ENCODE measurements around the gene HIGD2A.

HIGD2A gene

GRCh38 chr5:176415240-176415951, 26.8 kb downstream of the HIGD2A start:
- Histone ChIP-seq H3K4me3 (ENCODE audit: low read depth, low read length) (peak overlapping the region; percentile 85), H3K36me3 (no peaks in the 10 kb centered on the region), H3K4me1 (no peaks in the 10 kb centered on the region), H3K9me3 (no peaks in the 10 kb centered on the region), H3K27me3 (no peaks in the 10 kb centered on the region; the same call in 1 of the 2 replicates)
- TF ChIP-seq, protein P1, sequence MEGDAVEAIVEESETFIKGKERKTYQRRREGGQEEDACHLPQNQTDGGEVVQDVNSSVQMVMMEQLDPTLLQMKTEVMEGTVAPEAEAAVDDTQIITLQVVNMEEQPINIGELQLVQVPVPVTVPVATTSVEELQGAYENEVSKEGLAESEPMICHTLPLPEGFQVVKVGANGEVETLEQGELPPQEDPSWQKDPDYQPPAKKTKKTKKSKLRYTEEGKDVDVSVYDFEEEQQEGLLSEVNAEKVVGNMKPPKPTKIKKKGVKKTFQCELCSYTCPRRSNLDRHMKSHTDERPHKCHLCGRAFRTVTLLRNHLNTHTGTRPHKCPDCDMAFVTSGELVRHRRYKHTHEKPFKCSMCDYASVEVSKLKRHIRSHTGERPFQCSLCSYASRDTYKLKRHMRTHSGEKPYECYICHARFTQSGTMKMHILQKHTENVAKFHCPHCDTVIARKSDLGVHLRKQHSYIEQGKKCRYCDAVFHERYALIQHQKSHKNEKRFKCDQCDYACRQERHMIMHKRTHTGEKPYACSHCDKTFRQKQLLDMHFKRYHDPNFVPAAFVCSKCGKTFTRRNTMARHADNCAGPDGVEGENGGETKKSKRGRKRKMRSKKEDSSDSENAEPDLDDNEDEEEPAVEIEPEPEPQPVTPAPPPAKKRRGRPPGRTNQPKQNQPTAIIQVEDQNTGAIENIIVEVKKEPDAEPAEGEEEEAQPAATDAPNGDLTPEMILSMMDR (IDR thresholded peaks at IDR 0.05; ENCODE audit: low read depth, low read length), result no peak
- DNase-seq, result no peak

DNA sequence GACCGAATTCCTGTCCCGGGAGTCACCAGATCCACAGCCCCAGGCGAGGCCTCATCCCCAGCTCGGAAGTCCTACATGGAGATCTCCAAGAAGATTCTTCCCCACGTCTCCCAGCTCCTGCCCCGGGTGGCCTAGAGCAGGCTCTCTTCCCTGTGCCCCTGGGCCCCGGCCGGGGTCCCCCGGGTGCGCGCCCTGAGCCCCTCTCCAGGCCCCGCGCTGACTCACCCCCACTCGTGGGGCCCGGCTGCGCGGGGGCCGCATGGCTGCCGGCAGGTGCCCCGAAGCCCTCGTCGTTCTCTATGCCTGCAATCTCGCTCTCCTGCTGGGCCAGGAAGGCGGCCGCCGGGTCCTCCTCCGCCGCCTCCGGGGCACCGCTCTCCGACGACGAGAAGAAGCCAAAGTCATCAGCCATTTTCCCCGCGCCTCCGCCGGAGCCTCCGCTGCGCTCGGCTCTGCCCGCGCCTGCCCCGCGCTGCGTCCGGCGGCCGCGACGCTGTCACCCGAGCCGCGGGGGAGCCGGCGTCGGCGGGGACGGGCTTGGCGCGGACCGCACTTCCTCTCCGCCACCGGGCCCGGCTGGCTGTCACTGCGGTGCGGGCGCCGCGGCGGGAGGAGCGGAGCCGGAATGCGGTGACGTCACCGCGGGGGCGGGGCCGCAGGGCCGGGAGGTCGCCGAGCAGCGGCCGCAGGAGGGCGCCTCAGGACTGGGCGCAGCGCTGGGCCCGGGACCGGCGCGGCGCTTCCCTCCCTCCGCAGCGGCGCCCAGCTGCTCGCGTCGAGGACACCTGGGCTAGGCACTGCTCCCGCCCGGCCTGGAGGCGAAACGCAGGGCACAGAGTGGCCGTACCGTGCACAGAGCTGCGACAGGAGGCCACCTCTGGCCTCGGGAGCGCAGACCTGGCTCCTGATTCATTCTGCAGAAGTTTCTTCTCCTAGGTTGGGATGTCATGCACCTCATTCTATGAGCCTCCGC, 27.7 kb downstream of the HIGD2A start, which contains the start of gene CLTB:
TSS of gene CLTB (minus strand) at position 588 of the 973 bp plus-strand sequence. CDS start at position 412, 176 bp downstream.
- TF ChIP-seq, protein P1 (IDR thresholded peaks at IDR 0.05; ENCODE audit: low read depth, low read length), result peak; percentile 23; the same call in 1 of the 2 replicates
- no peaks in the 10 kb centered on the region for H3K4me1 ChIP-seq

DNA sequence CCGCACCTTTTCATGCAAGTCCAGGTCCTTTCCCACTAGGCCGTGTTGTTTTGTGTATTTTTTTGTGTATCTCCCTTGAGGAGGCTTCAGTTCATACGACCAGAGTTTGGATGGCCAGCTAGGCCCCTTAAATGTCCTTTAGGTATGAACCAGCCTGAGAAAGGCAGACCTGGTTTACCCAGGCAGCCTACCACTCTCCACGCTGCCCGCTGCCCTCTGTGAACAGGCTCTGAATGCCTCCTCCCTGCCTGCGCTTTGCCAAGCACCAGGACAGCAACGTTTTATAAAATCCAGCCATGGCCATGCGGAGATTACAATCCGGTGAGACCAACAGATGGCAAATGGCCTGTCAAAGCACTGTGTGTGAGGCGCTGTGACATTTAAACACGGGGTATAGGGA, 28.4 kb downstream of the HIGD2A start:
- no peaks in the 10 kb centered on the region; the same call in 1 of the 2 replicates for H3K27me3 ChIP-seq
- no peak overlapping the region for H3K4me3 ChIP-seq (ENCODE audit: low read depth, low read length)
- no peaks in the 10 kb centered on the region for H3K4me1 ChIP-seq
- TF ChIP-seq, protein P1 (IDR thresholded peaks at IDR 0.05; ENCODE audit: low read depth, low read length), result no peak
- no peaks in the 10 kb centered on the region for H3K36me3 ChIP-seq
- H3K9me3 ChIP-seq, result no peaks in the 10 kb centered on the region
- no peak for DNase-seq

More for the DNA sequence above, 27.7 kb downstream of the HIGD2A start, which contains the start of gene CLTB:
- DNase-seq, result peak; percentile 94
- no peaks in the 10 kb centered on the region; the same call in 1 of the 2 replicates for H3K27me3 ChIP-seq
- H3K4me3 ChIP-seq (ENCODE audit: low read depth, low read length), result peak within 1 kb of the TSS; percentile 85
- H3K9me3 ChIP-seq, result no peaks in the 10 kb centered on the region
- no peaks in the 10 kb centered on the region for H3K36me3 ChIP-seq

DNA sequence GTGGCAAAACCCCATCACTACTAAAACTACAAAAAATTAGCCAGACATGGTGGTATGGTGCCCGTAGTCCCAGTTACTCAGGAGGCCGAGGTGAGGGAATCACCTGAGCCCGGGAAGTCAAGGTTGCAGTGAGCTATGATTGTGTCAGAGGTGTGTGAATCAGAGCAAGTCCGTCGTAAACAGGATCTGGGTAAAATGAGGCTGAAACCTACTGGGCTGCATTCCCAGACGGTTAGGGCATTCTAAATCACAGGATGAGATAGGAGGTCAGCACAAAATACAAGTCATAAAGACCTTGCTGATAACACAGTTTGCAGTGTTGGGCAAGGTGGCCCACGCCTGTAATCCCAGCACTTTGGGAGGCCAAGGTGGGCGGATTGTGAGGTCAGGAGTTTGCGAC, 29.7 kb downstream of the HIGD2A start:
- H3K4me3 ChIP-seq (ENCODE audit: low read depth, low read length), result no peak overlapping the region
- no peaks in the 10 kb centered on the region; the same call in 1 of the 2 replicates for H3K27me3 ChIP-seq
- DNase-seq, result no peak
- H3K4me1 ChIP-seq, result no peaks in the 10 kb centered on the region
- no peaks in the 10 kb centered on the region for H3K36me3 ChIP-seq
- TF ChIP-seq, protein P1 (IDR thresholded peaks at IDR 0.05; ENCODE audit: low read depth, low read length), result no peak
- no peaks in the 10 kb centered on the region for H3K9me3 ChIP-seq

- Histone ChIP-seq H3K27me3 (no peaks in the 10 kb centered on the region; the same call in 1 of the 2 replicates), H3K4me3 (ENCODE audit: low read depth, low read length) (no peak overlapping the region), H3K9me3 (no peaks in the 10 kb centered on the region), H3K4me1 (no peaks in the 10 kb centered on the region), H3K36me3 (no peaks in the 10 kb centered on the region)
- no peak for DNase-seq
- TF ChIP-seq, protein P1 (IDR thresholded peaks at IDR 0.05; ENCODE audit: low read depth, low read length), result no peak
Observed at GRCh38 chr5:176420086-176420485, 31.5 kb downstream of the HIGD2A start.
